ENCODE measurements around the gene TIGD4. TPM values are rescaled to one million over a fixed set of nuclear protein-coding genes. Genes with fewer than 3 reads are reported as not detected.
A peak's percentile ranks its signal among the peaks of the same experiment; 100 is the strongest.

TIGD4 gene
- total RNA-seq, 2 donors from 2014 or later, result 0.28 to 0.64 TPM

- intact Hi-C loops (cut with DNase I), result loop anchor here (10.0 kb wide), 1 partner anchor 241 kb away; no protein-coding TSS in a partner anchor
- TF ChIP-seq POLR2A (IDR thresholded peaks at IDR 0.05), result no peak
- peak in 3 of 4 experiments; percentile 43 to 70 (median 69) for TF ChIP-seq CTCF (IDR thresholded peaks at IDR 0.05)
- TF ChIP-seq POLR2AphosphoS5 (IDR thresholded peaks at IDR 0.05), result no peak
- 14% methylated on average over 2 of the region's 2 CpGs for WGBS
- Histone ChIP-seq H3K36me3 (no peaks in the 10 kb centered on the region), H3K4me3 (no peak overlapping the region), H3K27me3 (replicated peaks; ENCODE audit: insufficient read depth) (no peaks in the 10 kb centered on the region), H3K4me1 (replicated peaks) (no peaks in the 10 kb centered on the region), H3K27ac (no peak overlapping the region), H3K9me3 (no peaks in the 10 kb centered on the region)
- DNase-seq (ENCODE audit: low spot score), result no peak
Observed at GRCh38 chr4:152735396-152735859, 44.1 kb downstream of the TIGD4 start.

GRCh38 chr4:152734699-152735050 lies 44.9 kb downstream of the TIGD4 start:
- Histone ChIP-seq H3K4me3 (no peak overlapping the region), H3K27ac (no peak overlapping the region), H3K9me3 (no peaks in the 10 kb centered on the region), H3K4me1 (replicated peaks) (no peaks in the 10 kb centered on the region), H3K36me3 (no peaks in the 10 kb centered on the region), H3K27me3 (replicated peaks; ENCODE audit: insufficient read depth) (no peaks in the 10 kb centered on the region)
- no peak for DNase-seq (ENCODE audit: low spot score)
- intact Hi-C loops (cut with DNase I), result loop anchor here (10.0 kb wide), 1 partner anchor 240 kb away; no protein-coding TSS in a partner anchor
- WGBS, result 60% methylated on average over 3 of the region's 3 CpGs
- no peak for TF ChIP-seq POLR2AphosphoS5 (IDR thresholded peaks at IDR 0.05)
- no peak for TF ChIP-seq CTCF (IDR thresholded peaks at IDR 0.05)
- no peak for TF ChIP-seq POLR2A (IDR thresholded peaks at IDR 0.05)

- H3K27me3 ChIP-seq (replicated peaks; ENCODE audit: insufficient read depth), result no peaks in the 10 kb centered on the region
- no peaks in the 10 kb centered on the region for H3K9me3 ChIP-seq
- H3K36me3 ChIP-seq, result no peaks in the 10 kb centered on the region
- intact Hi-C loops (cut with DNase I), result loop anchor here (10.0 kb wide), 1 partner anchor 239 kb away; no protein-coding TSS in a partner anchor
- H3K4me3 ChIP-seq, result no peak overlapping the region
- no peak for TF ChIP-seq POLR2AphosphoS5 (IDR thresholded peaks at IDR 0.05)
- TF ChIP-seq POLR2A (IDR thresholded peaks at IDR 0.05), result no peak
- TF ChIP-seq CTCF (IDR thresholded peaks at IDR 0.05), result no peak
- WGBS, result 85% methylated on average over 5 of the region's 5 CpGs
- no peak overlapping the region for H3K27ac ChIP-seq
- H3K4me1 ChIP-seq (replicated peaks), result no peaks in the 10 kb centered on the region
- DNase-seq (ENCODE audit: low spot score), result no peak
Observed at GRCh38 chr4:152734015-152734698, 45.4 kb downstream of the TIGD4 start.

GRCh38 chr4:152731997-152732396 lies 47.5 kb downstream of the TIGD4 start:
- 94% methylated on average over 2 of the region's 2 CpGs for WGBS
- no peak for DNase-seq (ENCODE audit: low spot score)
- TF ChIP-seq POLR2AphosphoS5 (IDR thresholded peaks at IDR 0.05), result no peak
- no peak for TF ChIP-seq POLR2A (IDR thresholded peaks at IDR 0.05)
- no peak for TF ChIP-seq CTCF (IDR thresholded peaks at IDR 0.05)
- no peaks in the 10 kb centered on the region for H3K4me1 ChIP-seq (replicated peaks)
- no peaks in the 10 kb centered on the region for H3K27me3 ChIP-seq (replicated peaks; ENCODE audit: insufficient read depth)
- H3K27ac ChIP-seq, result no peak overlapping the region
- H3K36me3 ChIP-seq, result no peaks in the 10 kb centered on the region
- no peak overlapping the region for H3K4me3 ChIP-seq
- H3K9me3 ChIP-seq, result no peaks in the 10 kb centered on the region
- intact Hi-C loops (cut with DNase I), result loop anchor here (10.0 kb wide), 1 partner anchor 237 kb away; no protein-coding TSS in a partner anchor

- intact Hi-C loops (cut with DNase I), result no loop called here
- Histone ChIP-seq H3K27me3 (replicated peaks; ENCODE audit: insufficient read depth) (no peaks in the 10 kb centered on the region), H3K36me3 (no peaks in the 10 kb centered on the region), H3K4me1 (replicated peaks) (no peaks in the 10 kb centered on the region), H3K4me3 (no peak overlapping the region), H3K9me3 (no peaks in the 10 kb centered on the region), H3K27ac (no peak overlapping the region)
- no peak for DNase-seq (ENCODE audit: low spot score)
- TF ChIP-seq POLR2A (IDR thresholded peaks at IDR 0.05), result no peak
- TF ChIP-seq POLR2AphosphoS5 (IDR thresholded peaks at IDR 0.05), result no peak
- no peak for TF ChIP-seq CTCF (IDR thresholded peaks at IDR 0.05)
- WGBS, result 36% methylated on average over 2 of the region's 2 CpGs
Observed at GRCh38 chr4:152729466-152729865, 50.1 kb downstream of the TIGD4 start.
